Transverse colon (tissue), 4 donors: ENCODE measurements around the gene HMG20B. TPM values are rescaled to one million over a fixed set of nuclear protein-coding genes. Genes with fewer than 3 reads are reported as not detected.
A peak's percentile ranks its signal among the peaks of the same experiment; 100 is the strongest.
"Not testable (repeated sequence)": the region's sequence is repeated elsewhere in the genome, so short reads cannot be mapped to it uniquely, and the experiment has no call there.

Source experiments
- DNase-seq: peaks from one replicate; pipeline ENCODE4 v3.0.0-alpha.2; 2019
- H3K27ac ChIP-seq, 4 donors: fragments of 200-600 bp; sonication (generic); 2 replicates each; pipeline ENCODE4 v1.5.1; 2016 to 2018; ENCODE audit warnings: inconsistent platforms in 4 of 4
- H3K27me3 ChIP-seq: fragments of 200-600 bp; sonication (generic); 2 replicates; pipeline ENCODE4 v1.5.1; 2017; ENCODE audit warnings: inconsistent platforms
- H3K36me3 ChIP-seq, 4 donors: fragments of 200-600 bp; sonication (generic); 2 replicates each; pipeline ENCODE4 v1.5.1; 2017 to 2019; ENCODE audit warnings: inconsistent platforms in 4 of 4
- H3K4me1 ChIP-seq, 4 donors: fragments of 200-600 bp; sonication (generic); 2 replicates each; pipeline ENCODE4 v1.5.1; 2017 to 2020; ENCODE audit warnings: inconsistent platforms in 4 of 4
- H3K4me3 ChIP-seq, 4 donors: fragments of 200-600 bp; sonication (generic); 1 replicate in 1 of 4; 2 replicates in 3 of 4; pipeline versions ENCODE4 v1.5.1 to v1.6.1; 2017 to 2019; ENCODE audit warnings: inconsistent platforms in 4 of 4
- H3K9me3 ChIP-seq, 2 donors: fragments of 200-600 bp; sonication (generic); 2 replicates each; pipeline ENCODE4 v1.5.1; 2017 to 2019; ENCODE audit warnings: inconsistent platforms in 2 of 2
- CTCF ChIP-seq, 5 experiments: fragments of 200-600 bp in 3 of 5; fragments of 450-650 bp in 2 of 5; sonication (generic) in 3 of 5; IDR thresholded peaks; 1 replicate in 2 of 5; 2 replicates in 3 of 5; pipeline ENCODE4 v1.5.1; 2016 to 2017; ENCODE audit warnings: antibody characterized with exemption in 5 of 5, inconsistent platforms in 3 of 5, mild to moderate bottlenecking in 2 of 5, moderate library complexity in 1 of 5
- EP300 ChIP-seq: sonication (generic); formaldehyde crosslinking; IDR thresholded peaks from one replicate; pipeline ENCODE4 v1.6.1; 2017; ENCODE audit warnings: antibody characterized with exemption, low read depth
- POLR2A ChIP-seq: fragments of 450-650 bp; IDR thresholded peaks from one replicate; pipeline ENCODE4 v1.6.1; 2016; ENCODE audit warnings: antibody characterized with exemption, mild to moderate bottlenecking, moderate library complexity
- POLR2AphosphoS5 ChIP-seq, 3 donors: sonication (generic); formaldehyde crosslinking; IDR thresholded peaks; one replicate each; pipeline ENCODE4 v1.6.1; 2016; ENCODE audit warnings: antibody characterized with exemption in 3 of 3
- WGBS, 2 donors: methylation state at CpG; one replicate each; pipeline ENCODE4 v1.1.5; 2018; ENCODE audit warnings: low coverage in 1 of 2; 5-methylcytosine and 5-hydroxymethylcytosine counted together
- in situ Hi-C, 4 donors: fragments of 200-750 bp; cut with MboI; loops; one replicate each; pipeline versions ENCODE4 v1.15.0 to v1.15.1; 2017; ENCODE audit warnings: low sequenced_read_pairs in 3 of 4, low pct_ligation_motif_present in 1 of 4, low pct_unique_long_range_greater_than_20kb in 1 of 4
- intact Hi-C: fragments of 100-400 bp; cut with DNase I; formaldehyde crosslinking; loops from one replicate; pipeline ENCODE4 v1.15.1; 2023; ENCODE audit warnings: low total_unique reads
- total RNA-seq, 4 donors: library from RNA; depleted of rRNA; stranded (reverse); fragments of >200 nt; gene quantifications; one replicate each; pipeline ENCODE4 v1.1.0, GENCODE V29; 2016

Gene HMG20B
- total RNA-seq, 4 donors from 2014 or later, result 88.9 to 555 (median 130) TPM

GRCh38 chr19:3563709-3564524 lies 8.8 kb upstream of the HMG20B start:
- 83% methylated on average over 17 of the region's 17 CpGs; no CpG with 5 or more reads in 1 of the 2 donors for WGBS, 2 donors
- intact Hi-C loops, result no loop called here
- H3K36me3 ChIP-seq, result no peaks in the 10 kb centered on the region
- no peaks in the 10 kb centered on the region for H3K27me3 ChIP-seq
- in situ Hi-C loops, result no loop called here
- H3K4me1 ChIP-seq, result no peaks in the 10 kb centered on the region
- H3K27ac ChIP-seq, result no peak overlapping the region
- H3K4me3 ChIP-seq, result no peak overlapping the region
- no peak for DNase-seq
- H3K9me3 ChIP-seq, result no peaks in the 10 kb centered on the region
- TF ChIP-seq POLR2A (no peak), EP300 (no peak), CTCF (IDR thresholded peaks at IDR 0.05) (no peak), POLR2AphosphoS5 (IDR thresholded peaks at IDR 0.05) (no peak)

- Histone ChIP-seq H3K27ac (no peak overlapping the region), H3K27me3 (no peaks in the 10 kb centered on the region), H3K36me3 (no peaks in the 10 kb centered on the region), H3K9me3 (no peaks in the 10 kb centered on the region), H3K4me1 (peaks cover 0 to 2% (median under 1%) of the 10 kb centered on the region in 4 donors), H3K4me3 (no peak overlapping the region)
- WGBS, 2 donors, result 83% methylated on average over 19 of the region's 19 CpGs; no CpG with 5 or more reads in 1 of the 2 donors
- DNase-seq, result no peak
- intact Hi-C loops, result no loop called here
- TF ChIP-seq POLR2A, result no peak
- TF ChIP-seq POLR2AphosphoS5 (IDR thresholded peaks at IDR 0.05), result no peak
- TF ChIP-seq CTCF (IDR thresholded peaks at IDR 0.05), result no peak
- TF ChIP-seq EP300, result no peak
- in situ Hi-C loops, result no loop called here
Measured at GRCh38 chr19:3565139-3565538, 7.6 kb upstream of the HMG20B start.

- DNase-seq, result not testable (repeated sequence)
Measured at GRCh38 chr19:3570042-3570441, 2.7 kb upstream of the HMG20B start.

GRCh38 chr19:3570606-3571011 lies 2.1 kb upstream of the HMG20B start:
- WGBS, 2 donors, result 45 to 46% methylated on average over 5 to 7 of the region's 7 CpGs
- H3K27ac ChIP-seq, result peak overlapping the region in 1 of 4 donors; percentile 57
- no peak overlapping the region for H3K4me3 ChIP-seq
- H3K9me3 ChIP-seq, result no peaks in the 10 kb centered on the region
- H3K4me1 ChIP-seq, result peaks cover 5 to 42% (median 32%) of the 10 kb centered on the region in 4 donors
- no peak for DNase-seq
- no peak for TF ChIP-seq CTCF (IDR thresholded peaks at IDR 0.05)
- TF ChIP-seq EP300, result no peak
- TF ChIP-seq POLR2A, result no peak
- no peak for TF ChIP-seq POLR2AphosphoS5 (IDR thresholded peaks at IDR 0.05)
- H3K27me3 ChIP-seq, result no peaks in the 10 kb centered on the region
- no peaks in the 10 kb centered on the region for H3K36me3 ChIP-seq
- intact Hi-C loops (no loop called here), in situ Hi-C loops (no loop called here)

More at GRCh38 chr19:3570042-3570441, 2.7 kb upstream of the HMG20B start:
- H3K36me3 ChIP-seq, H3K27me3 ChIP-seq, H3K9me3 ChIP-seq, intact Hi-C loops, H3K4me3 ChIP-seq, in situ Hi-C loops: not testable (repeated sequence)
- peak overlapping the region in 1 of 4 donors; percentile 57 for H3K27ac ChIP-seq
- H3K4me1 ChIP-seq, result peaks cover 5 to 36% (median 28%) of the 10 kb centered on the region in 4 donors
- 43 to 44% methylated on average over 8 to 11 of the region's 11 CpGs for WGBS, 2 donors
